ENCODE data around the gene FFAR1.

DNA sequence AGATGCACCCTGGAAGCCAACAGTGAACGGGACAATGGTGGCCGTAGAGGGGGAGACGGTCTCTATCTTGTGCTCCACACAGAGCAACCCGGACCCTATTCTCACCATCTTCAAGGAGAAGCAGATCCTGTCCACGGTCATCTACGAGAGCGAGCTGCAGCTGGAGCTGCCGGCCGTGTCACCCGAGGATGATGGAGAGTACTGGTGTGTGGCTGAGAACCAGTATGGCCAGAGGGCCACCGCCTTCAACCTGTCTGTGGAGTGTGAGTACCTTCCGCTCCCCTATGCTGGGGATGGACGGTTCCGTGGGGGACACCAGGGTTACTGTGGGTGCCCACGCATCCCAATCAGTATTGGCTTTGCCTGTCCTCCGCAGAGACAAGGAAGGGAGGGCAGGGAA is 45.3 kb upstream of the FFAR1 start:
- TF ChIP-seq EZH2 (IDR thresholded peaks at IDR 0.05; ENCODE audit: insufficient read depth, poor library complexity, severe bottlenecking) (no peak), EZH2phosphoT487 (IDR thresholded peaks at IDR 0.05; ENCODE audit: insufficient read depth, low read depth) (no peak)

All from GM23248 (cell line).